Measurements from ENCODE around the gene TBC1D16. TPM values are rescaled to one million over a fixed set of nuclear protein-coding genes. Genes with fewer than 3 reads are reported as not detected.
"Not testable (repeated sequence)": the region's sequence is repeated elsewhere in the genome, so short reads cannot be mapped to it uniquely, and the experiment has no call there.

TBC1D16 gene
- total and polyA plus RNA-seq, 2 experiments from 2014 or later = 24.5 to 38.1 TPM

DNA sequence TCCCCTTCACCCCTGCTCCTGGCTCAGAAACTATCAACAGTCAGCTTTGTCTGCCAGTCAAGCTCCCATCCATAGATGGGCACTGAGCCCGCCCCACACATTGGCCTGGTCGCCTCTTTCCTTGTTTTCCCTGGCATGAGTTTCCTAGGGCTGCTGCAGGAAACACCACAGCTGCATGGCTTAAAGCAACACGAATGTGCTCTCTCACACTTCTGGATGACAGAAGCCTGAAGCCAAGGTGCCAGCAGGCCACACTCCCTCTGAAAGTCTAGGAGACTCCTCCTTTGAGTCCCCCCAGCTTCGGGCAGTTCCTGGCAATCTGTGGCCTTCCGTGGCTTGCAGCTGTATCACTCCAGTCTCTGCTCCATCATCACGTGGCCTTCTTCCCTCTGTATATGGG is 69.9 kb downstream of the TBC1D16 start:
- H3K36me3 ChIP-seq (replicated peaks; ENCODE audit: insufficient read depth, low read depth) = no peaks in the 10 kb centered on the region
- no peak overlapping the region for H3K4me2 ChIP-seq
- TF ChIP-seq EZH2phosphoT487 (IDR thresholded peaks at IDR 0.05; ENCODE audit: low read depth, severe bottlenecking, unreplicated experiment) (no peak), EZH2 (IDR thresholded peaks at IDR 0.05; ENCODE audit: borderline replicate concordance) (no peak)
- TF ChIP-seq, protein P1, sequence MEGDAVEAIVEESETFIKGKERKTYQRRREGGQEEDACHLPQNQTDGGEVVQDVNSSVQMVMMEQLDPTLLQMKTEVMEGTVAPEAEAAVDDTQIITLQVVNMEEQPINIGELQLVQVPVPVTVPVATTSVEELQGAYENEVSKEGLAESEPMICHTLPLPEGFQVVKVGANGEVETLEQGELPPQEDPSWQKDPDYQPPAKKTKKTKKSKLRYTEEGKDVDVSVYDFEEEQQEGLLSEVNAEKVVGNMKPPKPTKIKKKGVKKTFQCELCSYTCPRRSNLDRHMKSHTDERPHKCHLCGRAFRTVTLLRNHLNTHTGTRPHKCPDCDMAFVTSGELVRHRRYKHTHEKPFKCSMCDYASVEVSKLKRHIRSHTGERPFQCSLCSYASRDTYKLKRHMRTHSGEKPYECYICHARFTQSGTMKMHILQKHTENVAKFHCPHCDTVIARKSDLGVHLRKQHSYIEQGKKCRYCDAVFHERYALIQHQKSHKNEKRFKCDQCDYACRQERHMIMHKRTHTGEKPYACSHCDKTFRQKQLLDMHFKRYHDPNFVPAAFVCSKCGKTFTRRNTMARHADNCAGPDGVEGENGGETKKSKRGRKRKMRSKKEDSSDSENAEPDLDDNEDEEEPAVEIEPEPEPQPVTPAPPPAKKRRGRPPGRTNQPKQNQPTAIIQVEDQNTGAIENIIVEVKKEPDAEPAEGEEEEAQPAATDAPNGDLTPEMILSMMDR (IDR thresholded peaks at IDR 0.05; ENCODE audit: poor library complexity) = no peak
- H3K27ac ChIP-seq = no peak overlapping the region
- H3K27me3 ChIP-seq = no peaks in the 10 kb centered on the region
- H2AFZ ChIP-seq = no peak overlapping the region
- H4K20me1 ChIP-seq (ENCODE audit: insufficient read depth, poor library complexity, severe bottlenecking) = no peaks in the 10 kb centered on the region
- H3K79me2 ChIP-seq = peaks cover 36% of the 10 kb centered on the region
- no peak for DNase-seq (ENCODE audit: low spot score)
- H3K4me3 ChIP-seq = no peak overlapping the region
- H3K9me2 ChIP-seq (replicated peaks; ENCODE audit: insufficient read depth) = no peaks in the 10 kb centered on the region
- no peaks in the 10 kb centered on the region for H3K4me1 ChIP-seq (ENCODE audit: insufficient read depth)
- H3K9me3 ChIP-seq (ENCODE audit: low read depth) = no peaks in the 10 kb centered on the region
- 93% methylated on average over 6 of the region's 6 CpGs for WGBS (ENCODE audit: low lambda C conversion rate, missing lambda C conversion rate)

- not testable (repeated sequence) for H3K9me3 ChIP-seq (ENCODE audit: low read depth); H3K27me3 ChIP-seq; DNase-seq (ENCODE audit: low spot score); H3K9me2 ChIP-seq (replicated peaks; ENCODE audit: insufficient read depth); H3K4me1 ChIP-seq (ENCODE audit: insufficient read depth); H3K27ac ChIP-seq; H3K4me2 ChIP-seq; H4K20me1 ChIP-seq (ENCODE audit: insufficient read depth, poor library complexity, severe bottlenecking); H2AFZ ChIP-seq; H3K36me3 ChIP-seq (replicated peaks; ENCODE audit: insufficient read depth, low read depth); H3K4me3 ChIP-seq
- peaks cover 49% of the 10 kb centered on the region for H3K79me2 ChIP-seq
- over 99% methylated on average over 6 of the region's 6 CpGs for WGBS (ENCODE audit: low lambda C conversion rate, missing lambda C conversion rate)
These were observed 73.2 kb downstream of the TBC1D16 start for GRCh38 chr17:79962467-79962866.

DNA sequence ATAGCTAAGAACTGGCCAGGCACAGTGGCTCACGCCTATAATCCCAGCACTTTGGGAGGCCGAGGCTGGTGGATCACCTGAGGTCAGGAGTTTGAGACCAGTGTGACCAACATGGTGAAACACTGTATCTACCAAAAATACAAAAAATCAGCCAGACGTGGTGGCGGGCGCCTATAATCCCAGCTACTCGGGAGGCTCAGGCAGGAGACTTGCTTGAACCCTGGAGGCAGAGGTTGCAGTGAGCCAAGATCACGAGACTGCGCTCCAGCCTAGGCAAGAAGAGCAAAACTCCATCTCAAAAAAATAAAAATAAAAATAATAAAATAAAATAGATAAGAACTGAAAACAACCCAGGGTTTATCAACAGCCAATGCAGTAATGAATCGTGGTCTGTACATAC is 74.1 kb downstream of the TBC1D16 start:
- 99% methylated on average over 9 of the region's 9 CpGs for WGBS (ENCODE audit: low lambda C conversion rate, missing lambda C conversion rate)
- H3K27me3 ChIP-seq = not testable (repeated sequence)

GRCh38 chr17:79960788-79961522 is 74.7 kb downstream of the TBC1D16 start:
- no peak for DNase-seq (ENCODE audit: low spot score)
- WGBS (ENCODE audit: low lambda C conversion rate, missing lambda C conversion rate) = 94% methylated on average over 9 of the region's 9 CpGs
- Histone ChIP-seq H3K36me3 (replicated peaks; ENCODE audit: insufficient read depth, low read depth) (no peaks in the 10 kb centered on the region), H3K4me1 (ENCODE audit: insufficient read depth) (no peaks in the 10 kb centered on the region), H3K4me3 (no peak overlapping the region), H3K27ac (no peak overlapping the region), H3K9me3 (ENCODE audit: low read depth) (no peaks in the 10 kb centered on the region), H3K9me2 (replicated peaks; ENCODE audit: insufficient read depth) (no peaks in the 10 kb centered on the region), H3K79me2 (peaks cover 59% of the 10 kb centered on the region), H2AFZ (no peak overlapping the region), H3K4me2 (no peak overlapping the region), H3K27me3 (no peaks in the 10 kb centered on the region), H4K20me1 (ENCODE audit: insufficient read depth, poor library complexity, severe bottlenecking) (no peaks in the 10 kb centered on the region)
- TF ChIP-seq, protein P1 (IDR thresholded peaks at IDR 0.05; ENCODE audit: poor library complexity) = no peak
- no peak for TF ChIP-seq EZH2phosphoT487 (IDR thresholded peaks at IDR 0.05; ENCODE audit: low read depth, severe bottlenecking, unreplicated experiment)
- no peak for TF ChIP-seq EZH2 (IDR thresholded peaks at IDR 0.05; ENCODE audit: borderline replicate concordance)

More for the DNA sequence above, 74.1 kb downstream of the TBC1D16 start:
- not testable (repeated sequence) for H3K9me3 ChIP-seq (ENCODE audit: low read depth); H3K27ac ChIP-seq; H3K4me1 ChIP-seq (ENCODE audit: insufficient read depth); H3K4me2 ChIP-seq; DNase-seq (ENCODE audit: low spot score); H3K4me3 ChIP-seq; H2AFZ ChIP-seq; H3K9me2 ChIP-seq (replicated peaks; ENCODE audit: insufficient read depth); H4K20me1 ChIP-seq (ENCODE audit: insufficient read depth, poor library complexity, severe bottlenecking); H3K36me3 ChIP-seq (replicated peaks; ENCODE audit: insufficient read depth, low read depth)
- H3K79me2 ChIP-seq = peaks cover 55% of the 10 kb centered on the region

Measured in hepatocyte (in vitro differentiated cells).